GM12865 (cell line): ENCODE results near the gene NFYC.
"Not testable (repeated sequence)": the region's sequence is repeated elsewhere in the genome, so short reads cannot be mapped to it uniquely, and the experiment has no call there.

Source experiments
- DNase-seq: peaks from one replicate; pipeline ENCODE4 v3.0.0; 2010; ENCODE audit warnings: low read depth
- H3K4me3 ChIP-seq: 2 replicates; pipeline ENCODE4 v1.5.1; 2011; ENCODE audit warnings: mild to moderate bottlenecking, low read depth, low read length, control low read depth
- TF ChIP-seq, protein P1 (sequence below): IDR thresholded peaks from 2 replicates; pipeline ENCODE4 v1.5.1; 2011; ENCODE audit warnings: low read length, control low read depth, low read depth, inconsistent platforms; ENCODE audit not compliant: insufficient read depth; ENCODE audit errors: missing control alignments

Gene NFYC

DNA sequence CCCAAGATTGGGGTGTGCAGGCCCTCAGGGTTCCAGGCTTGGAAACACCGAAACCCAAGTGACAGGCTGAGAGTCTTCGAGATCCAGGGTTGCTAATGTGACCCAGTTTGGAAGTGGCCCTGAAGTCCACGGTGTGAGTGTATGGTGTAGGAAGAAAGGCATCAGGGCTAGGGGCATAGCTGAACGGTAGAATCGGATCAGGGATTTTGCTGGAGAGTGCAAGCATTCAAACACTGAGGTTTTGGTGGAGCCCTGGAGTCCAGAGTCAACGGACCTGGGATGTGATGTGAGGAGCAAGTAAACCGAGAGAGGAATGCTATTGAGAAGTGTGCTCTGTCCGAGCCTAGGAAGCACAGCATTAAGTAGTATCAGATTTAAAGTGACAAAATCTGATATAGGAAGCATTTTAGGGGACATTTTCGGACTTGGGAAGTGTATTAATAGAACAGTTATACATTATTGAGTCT is 958 bp downstream of the NFYC start:
- TF ChIP-seq, protein P1, sequence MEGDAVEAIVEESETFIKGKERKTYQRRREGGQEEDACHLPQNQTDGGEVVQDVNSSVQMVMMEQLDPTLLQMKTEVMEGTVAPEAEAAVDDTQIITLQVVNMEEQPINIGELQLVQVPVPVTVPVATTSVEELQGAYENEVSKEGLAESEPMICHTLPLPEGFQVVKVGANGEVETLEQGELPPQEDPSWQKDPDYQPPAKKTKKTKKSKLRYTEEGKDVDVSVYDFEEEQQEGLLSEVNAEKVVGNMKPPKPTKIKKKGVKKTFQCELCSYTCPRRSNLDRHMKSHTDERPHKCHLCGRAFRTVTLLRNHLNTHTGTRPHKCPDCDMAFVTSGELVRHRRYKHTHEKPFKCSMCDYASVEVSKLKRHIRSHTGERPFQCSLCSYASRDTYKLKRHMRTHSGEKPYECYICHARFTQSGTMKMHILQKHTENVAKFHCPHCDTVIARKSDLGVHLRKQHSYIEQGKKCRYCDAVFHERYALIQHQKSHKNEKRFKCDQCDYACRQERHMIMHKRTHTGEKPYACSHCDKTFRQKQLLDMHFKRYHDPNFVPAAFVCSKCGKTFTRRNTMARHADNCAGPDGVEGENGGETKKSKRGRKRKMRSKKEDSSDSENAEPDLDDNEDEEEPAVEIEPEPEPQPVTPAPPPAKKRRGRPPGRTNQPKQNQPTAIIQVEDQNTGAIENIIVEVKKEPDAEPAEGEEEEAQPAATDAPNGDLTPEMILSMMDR, result no peak
- peak overlapping the region; percentile 90 for H3K4me3 ChIP-seq
- no peak for DNase-seq

DNA sequence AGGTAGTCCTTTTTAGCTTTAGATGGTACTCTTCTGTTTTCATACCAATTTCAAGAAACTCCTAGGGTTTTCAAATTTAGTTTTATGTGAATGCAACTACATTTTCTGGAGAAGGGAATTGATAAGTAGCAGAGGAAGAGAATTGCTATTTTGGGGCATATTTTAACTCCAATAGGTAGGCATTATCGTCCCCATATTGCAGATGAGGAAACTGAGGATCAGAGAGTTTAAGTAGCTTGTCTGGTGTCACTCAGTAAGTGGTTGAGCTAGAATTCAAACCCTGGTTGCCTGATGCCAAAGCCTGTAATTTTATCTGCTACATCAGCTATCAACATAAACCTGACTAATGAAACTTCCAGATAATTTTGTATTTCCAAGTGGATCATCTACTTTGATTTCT is 1.9 kb downstream of the NFYC start:
- TF ChIP-seq, protein P1, result no peak
- DNase-seq, result no peak
- peak overlapping the region; percentile 90 for H3K4me3 ChIP-seq

DNA sequence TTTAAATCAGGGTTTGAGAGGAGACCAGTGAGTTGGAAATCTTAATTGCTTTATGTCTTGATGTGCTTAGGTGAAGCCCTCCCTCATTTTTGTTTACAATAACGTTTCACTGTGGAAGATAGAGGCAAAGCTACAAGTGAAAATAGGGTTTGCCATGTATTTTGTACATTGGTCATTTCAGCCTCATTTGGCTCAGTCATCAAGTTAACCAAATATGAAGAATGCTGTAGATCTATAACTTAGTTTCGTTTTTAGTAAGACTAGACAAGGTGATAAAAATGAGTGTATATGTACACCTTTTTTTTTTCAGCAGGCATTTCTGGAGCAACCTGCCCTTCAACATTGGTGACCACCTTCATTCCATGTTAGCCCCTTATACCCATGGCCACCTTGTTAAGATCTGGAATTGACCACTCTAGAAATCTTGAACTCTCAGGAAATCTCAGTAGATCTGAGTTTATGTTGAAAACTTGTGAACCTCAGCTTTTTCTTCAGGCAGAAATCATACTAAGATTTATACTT is 2.9 kb downstream of the NFYC start:
- DNase-seq, result peak; percentile 50
- TF ChIP-seq, protein P1, result no peak
- peak overlapping the region; percentile 90 for H3K4me3 ChIP-seq

DNA sequence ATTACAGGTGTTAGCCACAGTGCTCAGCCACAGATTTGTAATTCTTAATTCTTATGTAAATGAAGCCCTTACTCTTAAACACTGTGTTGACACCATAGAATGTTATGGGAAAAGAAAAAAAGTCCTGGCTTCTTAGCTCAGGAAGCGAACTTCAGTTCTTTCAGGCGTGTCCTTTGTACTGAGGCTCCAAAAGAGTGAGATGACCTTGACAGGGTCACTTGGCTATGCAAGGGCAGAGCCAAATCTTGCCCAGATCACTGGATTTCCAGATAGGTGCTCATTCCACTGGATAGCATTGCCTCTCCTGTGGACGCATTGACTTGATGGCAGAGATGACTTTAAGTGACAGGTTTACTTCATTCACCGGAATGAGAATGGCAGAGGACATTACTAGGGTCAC is 4.8 kb downstream of the NFYC start:
- no peak overlapping the region for H3K4me3 ChIP-seq
- TF ChIP-seq, protein P1, result no peak
- DNase-seq, result no peak

DNA sequence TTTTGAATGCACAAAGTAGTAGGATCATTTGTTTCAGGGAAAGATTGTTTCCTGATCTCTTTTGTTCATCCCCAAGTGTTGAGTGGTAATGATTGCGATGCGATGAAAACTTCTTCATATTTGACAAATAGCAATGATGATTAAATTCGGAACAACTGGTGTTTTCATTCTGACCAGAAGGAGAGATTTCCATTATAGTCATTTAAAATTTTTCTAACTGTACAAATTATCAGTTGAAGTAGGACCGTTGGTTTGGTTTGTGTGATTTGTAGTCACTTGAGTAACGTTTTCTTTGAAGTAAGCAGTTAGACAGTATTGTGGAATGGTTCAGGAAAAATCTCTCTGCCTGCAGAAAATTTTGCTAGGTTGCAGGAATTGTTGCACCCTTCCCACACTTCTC is 5.9 kb downstream of the NFYC start:
- TF ChIP-seq, protein P1, result no peak
- no peak for DNase-seq
- H3K4me3 ChIP-seq, result no peak overlapping the region; the same call in 1 of the 2 replicates

DNA sequence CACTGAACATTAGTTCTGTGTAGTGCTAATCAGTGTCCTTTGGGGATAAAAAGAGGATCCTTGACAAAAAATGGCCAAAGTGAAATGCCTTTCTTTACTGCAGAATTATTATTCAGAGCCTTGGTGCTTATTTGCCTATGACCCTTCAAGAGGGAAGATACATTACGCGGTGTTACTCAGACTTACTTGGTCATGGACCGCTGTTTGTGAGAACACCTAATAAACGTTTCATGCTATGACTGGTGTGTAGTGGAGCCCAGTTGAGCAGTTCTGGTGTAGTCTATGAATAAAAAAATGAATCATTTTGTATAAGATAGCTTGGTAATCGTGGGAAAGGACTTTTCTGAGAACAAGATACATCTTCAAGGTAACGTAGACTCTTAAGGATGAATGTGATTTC is 8.3 kb downstream of the NFYC start:
- peak overlapping the region; percentile 44 for H3K4me3 ChIP-seq
- peak; percentile 86 for DNase-seq
- TF ChIP-seq, protein P1, result no peak

DNA sequence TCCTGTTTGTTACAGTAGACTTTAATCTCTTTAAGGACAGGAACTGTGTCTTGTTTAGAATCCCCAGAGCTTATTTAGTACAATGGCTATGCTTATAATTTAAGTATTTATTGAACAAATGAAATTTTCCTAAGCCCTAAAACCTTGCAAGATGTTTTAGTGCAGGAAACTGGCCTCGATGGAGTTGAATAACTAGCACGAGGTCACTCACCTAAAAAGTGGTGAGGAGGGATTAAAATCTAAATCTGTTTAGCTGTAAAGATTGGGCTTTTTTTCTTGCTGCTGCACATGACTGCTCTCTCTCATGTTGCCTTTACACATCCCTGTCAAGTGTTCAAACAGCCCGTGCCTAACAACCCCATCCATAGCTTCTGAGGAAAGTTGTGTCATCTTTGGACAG is 10.2 kb downstream of the NFYC start:
- H3K4me3 ChIP-seq, result no peak overlapping the region
- TF ChIP-seq, protein P1, result no peak
- no peak for DNase-seq

DNA sequence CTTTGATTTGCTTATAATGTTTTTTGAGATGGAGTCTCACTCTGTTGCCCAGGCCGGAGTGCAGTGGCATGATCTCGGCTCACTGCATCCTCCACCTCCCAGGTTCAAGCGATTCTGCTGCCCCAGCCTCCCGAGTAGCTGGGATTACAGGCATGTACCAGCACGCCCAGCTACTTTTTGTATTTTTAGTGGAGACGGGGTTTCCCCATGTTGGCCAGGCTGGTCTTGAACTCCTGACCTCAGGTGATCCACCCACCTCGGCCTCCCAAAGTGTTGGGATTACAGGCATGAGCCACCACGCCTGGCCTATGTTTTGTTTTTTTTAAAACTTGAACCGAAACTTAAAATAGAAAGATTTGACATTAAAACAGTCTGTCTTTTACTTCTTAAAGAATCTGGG is 11.3 kb downstream of the NFYC start:
- H3K4me3 ChIP-seq, result 0 out of 2 replicates have a peak overlapping the region, but pooled peaks have one; percentile 10
- DNase-seq, result not testable (repeated sequence)
